SJSA1 (cell line): ENCODE measurements around the gene MOGAT2. TPM values are rescaled to one million over a fixed set of nuclear protein-coding genes. Genes with fewer than 3 reads are reported as not detected.
"Not testable (repeated sequence)": the region's sequence is repeated elsewhere in the genome, so short reads cannot be mapped to it uniquely, and the experiment has no call there.

Source experiments
- DNase-seq, 2 experiments: peaks; one replicate each; pipeline ENCODE4 v3.0.0-alpha.2; 2015 to 2020; ENCODE audit warnings: low spot score in 2 of 2, low read depth in 1 of 2
- H3K27ac ChIP-seq: fragments of 250-450 bp; sonication (Bioruptor Pico); 2 replicates; pipeline ENCODE4 v1.5.1; 2020; ENCODE audit warnings: mild to moderate bottlenecking, moderate library complexity
- H3K27me3 ChIP-seq: fragments of 250-450 bp; sonication (Bioruptor Pico); replicated peaks from 2 replicates; pipeline ENCODE4 v1.5.1; 2020; ENCODE audit warnings: mild to moderate bottlenecking, moderate library complexity
- H3K36me3 ChIP-seq: fragments of 250-450 bp; sonication (Bioruptor Pico); 2 replicates; pipeline ENCODE4 v1.5.1; 2020; ENCODE audit warnings: mild to moderate bottlenecking
- H3K4me1 ChIP-seq: fragments of 250-450 bp; sonication (Bioruptor Pico); replicated peaks from 2 replicates; pipeline ENCODE4 v1.6.1; 2021; ENCODE audit warnings: mild to moderate bottlenecking
- H3K4me3 ChIP-seq: fragments of 250-450 bp; sonication (Bioruptor Pico); 2 replicates; pipeline ENCODE4 v1.5.1; 2020; ENCODE audit warnings: mild to moderate bottlenecking
- H3K9me3 ChIP-seq: fragments of 250-450 bp; sonication (Bioruptor Pico); replicated peaks from 2 replicates; pipeline ENCODE4 v1.5.1; 2020; ENCODE audit warnings: mild to moderate bottlenecking
- total RNA-seq: library from RNA; depleted of rRNA; stranded (reverse); fragments of >200 nt; shearing (Covaris generic); gene quantifications from 2 replicates; pipeline ENCODE4 v1.2.3, GENCODE V29; 2014

MOGAT2 gene
- total RNA-seq, 1 experiment from 2014 or later, result not detected

DNA sequence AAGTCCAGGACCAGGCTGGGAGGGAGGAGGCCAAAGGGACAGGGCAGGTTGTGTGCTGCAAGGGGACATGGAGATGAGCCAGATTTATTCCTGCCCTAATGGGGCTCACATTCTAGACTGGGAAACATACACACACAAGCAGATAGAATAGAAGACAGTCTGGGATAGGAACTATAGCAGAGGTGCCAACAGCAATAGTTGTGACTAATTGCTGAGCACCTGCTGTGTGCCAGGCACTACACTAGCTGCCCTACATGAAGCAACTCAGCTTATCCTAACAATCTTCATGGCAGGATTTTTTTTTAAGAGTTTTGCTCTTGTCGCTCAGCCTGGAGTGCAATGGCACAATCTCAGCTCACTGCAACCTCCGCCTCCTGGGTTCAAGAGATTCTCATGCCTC lies 11.4 kb downstream of the MOGAT2 start:
- Histone ChIP-seq H3K36me3 (no peaks in the 10 kb centered on the region), H3K4me1 (no peaks in the 10 kb centered on the region), H3K9me3 (no peaks in the 10 kb centered on the region), H3K27me3 (no peaks in the 10 kb centered on the region), H3K4me3 (no peak overlapping the region), H3K27ac (no peak overlapping the region)
- no peak for DNase-seq

DNA sequence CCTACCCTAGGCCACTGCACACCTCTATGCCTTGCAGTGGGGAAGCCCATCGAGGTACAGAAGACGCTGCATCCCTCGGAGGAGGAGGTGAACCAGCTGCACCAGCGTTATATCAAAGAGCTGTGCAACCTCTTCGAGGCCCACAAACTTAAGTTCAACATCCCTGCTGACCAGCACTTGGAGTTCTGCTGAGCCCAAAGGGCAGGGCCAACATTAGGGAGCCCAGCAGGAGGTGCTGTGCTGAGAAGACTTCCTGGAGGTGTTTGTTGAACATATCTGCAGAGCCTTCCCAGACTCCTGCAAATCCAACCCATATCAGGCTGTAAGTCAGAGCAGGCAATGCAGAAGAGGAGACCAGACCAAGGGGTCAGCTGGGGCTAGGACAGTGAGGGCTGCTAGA lies 13.5 kb downstream of the MOGAT2 start:
- no peaks in the 10 kb centered on the region for H3K27me3 ChIP-seq

DNA sequence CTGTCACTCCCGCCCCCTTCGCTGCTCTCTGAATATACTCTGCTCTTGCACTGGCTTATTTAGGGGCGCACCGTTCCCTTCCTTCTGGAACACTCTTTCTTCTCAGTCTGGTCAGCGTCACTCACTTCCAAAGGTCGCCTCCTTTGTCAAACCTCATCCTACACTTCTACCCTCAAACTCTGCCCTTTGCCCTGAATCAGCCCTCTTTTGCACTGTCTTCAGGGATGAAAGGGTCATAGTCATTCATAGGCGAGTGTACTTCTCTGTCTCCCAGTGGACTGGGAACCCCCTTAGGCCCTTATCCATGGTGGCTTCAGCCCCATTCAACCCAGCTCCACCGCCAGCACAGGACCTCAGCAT lies 15.4 kb downstream of the MOGAT2 start:
- H3K27ac ChIP-seq, result no peak overlapping the region
- no peaks in the 10 kb centered on the region for H3K27me3 ChIP-seq
- no peaks in the 10 kb centered on the region for H3K36me3 ChIP-seq
- H3K9me3 ChIP-seq, result no peaks in the 10 kb centered on the region
- no peak overlapping the region for H3K4me3 ChIP-seq
- no peak for DNase-seq
- no peaks in the 10 kb centered on the region for H3K4me1 ChIP-seq

More for the DNA sequence above, 13.5 kb downstream of the MOGAT2 start:
- DNase-seq, result no peak
- no peaks in the 10 kb centered on the region for H3K36me3 ChIP-seq
- no peak overlapping the region for H3K4me3 ChIP-seq
- no peak overlapping the region for H3K27ac ChIP-seq
- no peaks in the 10 kb centered on the region for H3K9me3 ChIP-seq
- H3K4me1 ChIP-seq, result no peaks in the 10 kb centered on the region

DNA sequence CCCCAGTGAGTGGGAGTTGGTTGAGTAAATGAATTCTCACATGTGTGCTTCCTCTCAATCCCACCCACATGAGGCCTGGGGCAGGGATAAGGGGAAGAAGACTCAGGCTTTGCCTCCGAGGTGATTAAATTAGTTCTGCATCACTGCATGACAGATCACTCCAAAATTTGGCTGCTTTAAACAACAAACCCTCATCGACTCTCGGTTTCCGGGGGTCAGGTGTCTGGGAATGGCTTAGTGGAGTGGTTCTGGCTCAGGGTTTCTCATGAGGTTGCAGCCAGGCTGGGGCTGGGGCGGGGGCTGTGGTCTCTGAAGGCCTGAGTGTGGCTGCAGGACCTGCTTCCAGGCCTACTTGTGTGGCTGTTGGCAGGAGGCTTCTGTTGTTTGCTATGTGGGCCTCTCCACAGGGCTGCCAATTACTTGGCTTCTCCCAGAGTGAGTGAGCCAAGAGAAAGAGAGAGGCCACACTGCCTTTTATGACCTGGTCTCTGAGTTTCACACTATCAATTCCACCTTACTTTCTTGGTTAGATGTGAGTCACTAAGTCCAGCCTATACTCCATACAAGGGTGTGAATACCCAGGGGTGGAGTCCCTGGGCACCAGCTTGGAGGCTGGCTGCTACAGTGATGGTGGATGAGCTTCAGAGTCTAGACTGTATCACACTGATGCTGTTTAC lies 15.9 kb downstream of the MOGAT2 start:
- Histone ChIP-seq H3K9me3 (no peaks in the 10 kb centered on the region), H3K27ac (no peak overlapping the region), H3K36me3 (no peaks in the 10 kb centered on the region), H3K4me1 (no peaks in the 10 kb centered on the region), H3K4me3 (no peak overlapping the region), H3K27me3 (no peaks in the 10 kb centered on the region)
- no peak for DNase-seq

DNA sequence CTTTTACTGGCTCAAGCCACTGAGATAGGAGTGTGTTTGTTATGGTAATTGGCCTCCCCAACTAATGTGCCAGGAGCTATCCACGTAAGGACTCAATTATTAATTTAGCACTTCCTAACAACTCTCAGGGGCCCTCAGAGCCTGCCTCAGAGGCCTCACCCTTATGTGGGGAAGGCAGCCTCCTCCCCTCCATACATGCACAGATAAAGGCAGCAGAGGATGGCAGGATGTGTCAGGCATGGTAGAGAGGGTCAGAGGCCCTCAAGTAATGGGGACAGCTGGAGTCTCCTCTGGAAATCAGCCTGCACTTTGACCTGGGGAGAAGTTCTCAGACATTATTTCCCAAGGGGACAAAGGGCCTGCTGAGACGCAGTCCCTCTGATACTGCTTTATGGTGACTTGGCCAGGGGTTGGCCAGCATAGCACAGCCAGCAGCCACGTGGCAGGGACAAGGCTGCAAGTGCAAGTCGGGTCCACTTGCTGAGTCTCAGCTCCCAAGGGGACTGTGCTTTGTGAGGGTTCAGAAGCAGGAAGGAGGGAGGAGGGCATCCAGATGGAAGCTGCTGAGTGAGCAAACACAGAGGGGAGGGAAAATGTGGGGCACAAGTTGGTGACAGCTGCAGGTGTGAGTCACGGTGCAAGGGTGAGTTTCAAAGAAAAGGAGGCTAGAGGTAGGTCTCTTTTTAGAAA lies 17.0 kb downstream of the MOGAT2 start:
- Histone ChIP-seq H3K4me3 (no peak overlapping the region), H3K27me3 (no peaks in the 10 kb centered on the region), H3K36me3 (no peaks in the 10 kb centered on the region), H3K27ac (no peak overlapping the region), H3K4me1 (no peaks in the 10 kb centered on the region), H3K9me3 (no peaks in the 10 kb centered on the region)
- no peak for DNase-seq

DNA sequence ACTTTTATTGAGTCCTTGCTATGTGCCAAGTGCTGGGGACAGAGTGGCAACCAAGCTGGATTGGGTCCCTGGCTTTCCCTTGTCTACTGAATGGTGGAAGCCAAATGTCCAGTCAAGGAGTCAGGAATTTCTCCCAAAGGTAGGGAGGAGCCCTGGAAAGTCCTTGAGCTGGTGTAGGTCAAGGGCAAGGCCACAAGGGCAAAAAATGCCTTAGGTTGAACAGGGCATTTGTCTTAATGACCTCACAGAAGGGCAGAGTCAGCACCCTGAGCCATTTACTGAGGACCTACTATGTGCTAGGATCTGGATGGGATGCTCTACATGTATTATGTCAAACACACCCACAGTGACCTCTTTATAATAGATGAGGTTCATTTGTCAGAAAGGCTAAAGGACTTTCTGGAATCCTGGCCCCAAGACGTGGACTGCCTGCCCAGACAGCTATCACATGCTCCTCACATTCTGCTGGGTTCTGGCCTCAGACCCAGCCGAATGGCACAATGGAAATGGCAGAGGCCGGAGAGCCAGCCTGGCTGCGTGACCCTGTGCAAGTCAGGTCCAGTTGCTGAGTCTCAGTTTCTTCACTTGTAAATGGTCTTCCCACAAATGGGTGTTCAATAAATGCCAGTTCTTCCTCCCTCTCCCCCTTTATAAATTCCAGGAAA lies 17.7 kb downstream of the MOGAT2 start:
- H3K27me3 ChIP-seq, result no peaks in the 10 kb centered on the region

DNA sequence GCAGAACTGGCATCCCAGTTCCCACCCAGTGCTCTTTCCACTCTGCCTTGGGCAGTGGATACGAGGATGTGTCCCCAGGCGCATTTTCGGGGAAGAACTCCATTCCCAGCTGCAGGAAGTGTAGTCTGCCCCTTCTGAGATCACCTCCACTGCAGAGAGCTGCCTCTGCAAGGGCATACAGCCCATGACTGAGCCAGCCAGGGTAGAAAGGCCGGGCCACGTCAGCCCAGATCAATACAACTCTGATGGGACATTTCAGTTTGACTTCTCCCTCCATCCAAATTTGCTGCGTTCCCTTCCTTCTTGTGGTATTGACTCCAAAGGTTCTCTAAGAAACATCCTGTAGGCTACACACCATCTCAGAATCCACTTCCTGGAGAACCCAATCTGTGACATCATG lies 19.7 kb downstream of the MOGAT2 start:
- H3K36me3 ChIP-seq, result no peaks in the 10 kb centered on the region
- H3K4me1 ChIP-seq, result no peaks in the 10 kb centered on the region
- H3K27me3 ChIP-seq, result no peaks in the 10 kb centered on the region
- no peak overlapping the region for H3K4me3 ChIP-seq
- H3K9me3 ChIP-seq, result no peaks in the 10 kb centered on the region
- DNase-seq, result no peak
- no peak overlapping the region for H3K27ac ChIP-seq

More for the DNA sequence above, 17.7 kb downstream of the MOGAT2 start:
- DNase-seq, result no peak
- Histone ChIP-seq H3K4me3 (no peak overlapping the region), H3K27ac (no peak overlapping the region), H3K9me3 (no peaks in the 10 kb centered on the region), H3K4me1 (no peaks in the 10 kb centered on the region), H3K36me3 (no peaks in the 10 kb centered on the region)

DNA sequence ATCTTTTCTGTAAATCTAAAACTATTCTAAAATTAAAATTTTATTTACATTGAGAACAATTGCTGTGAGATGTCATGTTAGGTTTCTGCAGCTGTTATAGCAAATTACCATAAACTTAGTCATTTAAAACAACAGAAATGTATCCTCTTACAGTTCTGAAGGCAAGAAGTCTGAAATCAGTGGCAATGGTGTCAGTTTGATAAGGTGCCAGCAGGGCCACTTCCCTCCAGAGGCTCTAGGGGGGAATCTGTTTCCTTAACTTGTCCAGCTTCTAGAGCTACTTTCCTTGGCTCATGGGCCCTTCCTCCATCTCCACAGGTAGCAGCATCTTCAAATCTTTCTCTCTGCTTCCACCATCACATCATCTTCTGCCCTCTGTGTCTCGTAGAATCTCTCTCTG lies 23.0 kb downstream of the MOGAT2 start:
- no peak for DNase-seq
- H3K9me3 ChIP-seq, result no peaks in the 10 kb centered on the region
- no peak overlapping the region for H3K27ac ChIP-seq
- H3K36me3 ChIP-seq, result no peaks in the 10 kb centered on the region
- H3K4me3 ChIP-seq, result no peak overlapping the region
- no peaks in the 10 kb centered on the region for H3K27me3 ChIP-seq
- H3K4me1 ChIP-seq, result no peaks in the 10 kb centered on the region

DNA sequence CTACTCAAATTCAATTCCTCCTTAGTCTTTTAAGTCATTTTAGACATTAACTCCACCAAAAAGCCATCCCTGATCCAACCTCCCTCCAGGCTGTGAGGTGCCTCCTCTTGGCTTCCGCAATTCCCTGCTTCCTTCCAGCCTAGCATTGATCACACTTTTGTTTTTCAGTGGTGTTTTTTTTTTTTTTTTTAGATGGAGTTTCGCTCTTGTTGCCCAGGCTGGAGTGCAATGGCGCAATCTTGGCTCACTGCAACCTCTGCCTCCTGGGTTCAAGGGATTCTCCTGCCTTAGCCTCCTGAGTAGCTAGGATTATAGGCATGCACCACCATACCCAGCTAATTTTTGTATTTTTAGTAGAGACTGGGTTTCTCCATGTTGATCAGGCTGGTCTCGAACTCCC lies 25.5 kb downstream of the MOGAT2 start:
- not testable (repeated sequence) for DNase-seq, H3K27me3 ChIP-seq, H3K36me3 ChIP-seq, H3K9me3 ChIP-seq, H3K4me3 ChIP-seq, H3K4me1 ChIP-seq, H3K27ac ChIP-seq

DNA sequence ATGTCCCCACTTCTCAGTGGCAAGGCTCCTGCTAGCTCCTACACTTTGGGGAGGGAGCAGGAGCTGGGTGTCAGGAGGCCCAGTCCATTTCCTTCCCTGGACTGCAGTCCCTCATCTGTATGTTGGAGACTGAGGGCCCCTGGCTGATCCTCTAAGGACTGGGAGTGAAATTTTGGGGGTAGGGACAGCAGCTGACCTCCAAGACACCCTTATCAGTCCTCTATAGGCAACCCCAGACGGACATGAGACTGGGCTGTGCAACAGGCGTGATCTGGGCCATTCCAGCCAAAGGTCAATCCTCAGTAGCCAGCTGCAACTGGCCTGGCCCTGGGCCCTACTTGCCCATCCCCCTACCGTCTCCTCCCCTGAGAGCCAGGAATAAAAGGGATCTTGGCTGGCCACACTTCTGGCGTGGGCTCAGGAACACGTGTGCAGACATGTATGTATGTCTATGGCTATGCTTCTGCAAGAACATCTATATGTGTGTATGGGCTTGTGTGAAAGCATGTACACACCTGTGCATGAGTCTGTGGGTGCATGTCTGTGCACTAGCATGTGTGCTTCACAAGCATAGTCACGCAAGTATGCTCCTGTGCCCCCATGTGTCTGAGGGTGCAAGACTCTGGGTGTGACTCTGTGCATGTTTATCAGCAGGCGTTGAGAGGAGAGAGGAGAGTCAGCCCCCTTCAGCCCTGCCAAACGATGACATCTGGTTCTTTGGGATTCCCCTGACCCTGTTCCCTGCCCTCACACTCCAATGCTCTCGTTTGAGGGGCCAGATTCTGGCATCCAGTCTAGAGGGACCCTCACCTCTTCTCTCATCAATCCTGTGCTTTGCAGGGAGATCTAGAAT lies 26.3 kb downstream of the MOGAT2 start:
- Histone ChIP-seq H3K27me3 (no peaks in the 10 kb centered on the region), H3K9me3 (no peaks in the 10 kb centered on the region), H3K4me3 (no peak overlapping the region), H3K36me3 (no peaks in the 10 kb centered on the region), H3K4me1 (no peaks in the 10 kb centered on the region), H3K27ac (no peak overlapping the region)
- DNase-seq, result no peak

DNA sequence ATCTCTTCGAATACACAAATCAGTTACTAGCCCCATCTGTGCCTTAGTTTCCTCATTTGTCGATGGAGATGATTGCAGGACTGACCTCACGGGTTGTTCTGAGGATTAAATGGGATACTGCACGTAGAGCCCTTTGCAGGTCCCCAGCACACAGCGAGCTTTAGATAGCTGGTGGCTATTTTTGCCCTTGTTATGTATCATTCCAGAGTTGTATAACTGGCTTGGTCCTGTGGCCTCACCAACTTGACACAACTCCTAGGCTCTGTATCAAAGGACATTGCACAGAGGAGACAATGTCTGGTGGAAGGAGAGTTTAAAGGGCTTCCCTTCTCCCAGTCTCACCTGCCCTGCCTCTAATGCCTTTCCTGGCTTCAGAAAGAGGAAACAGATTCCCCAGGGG lies 28.2 kb downstream of the MOGAT2 start:
- DNase-seq, result no peak
- H3K36me3 ChIP-seq, result no peaks in the 10 kb centered on the region
- no peaks in the 10 kb centered on the region for H3K4me1 ChIP-seq
- no peak overlapping the region for H3K4me3 ChIP-seq
- H3K27me3 ChIP-seq, result no peaks in the 10 kb centered on the region
- H3K9me3 ChIP-seq, result no peaks in the 10 kb centered on the region
- no peak overlapping the region for H3K27ac ChIP-seq

DNA sequence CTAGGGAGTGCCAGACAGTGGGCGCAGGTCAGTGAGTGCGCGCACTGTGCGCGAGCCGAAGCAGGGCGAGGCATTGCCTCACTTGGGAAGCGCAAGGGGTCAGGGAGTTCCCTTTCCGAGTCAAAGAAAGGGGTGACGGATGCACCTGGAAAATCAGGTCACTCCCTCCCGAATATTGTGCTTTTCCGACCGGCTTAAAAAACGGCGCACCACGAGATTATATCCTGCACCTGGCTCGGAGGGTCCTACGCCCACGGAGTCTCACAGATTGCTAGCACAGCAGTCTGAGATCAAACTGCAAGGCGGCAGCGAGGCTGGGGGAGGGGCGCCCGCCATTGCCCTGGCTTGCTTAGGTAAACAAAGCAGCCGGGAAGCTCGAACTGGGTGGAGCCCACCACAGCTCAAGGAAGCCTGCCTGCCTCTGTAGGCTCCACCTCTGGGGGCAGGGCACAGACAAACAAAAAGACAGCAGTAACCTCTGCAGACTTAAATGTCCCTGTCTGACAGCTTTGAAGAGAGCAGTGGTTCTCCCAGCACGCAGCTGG lies 31.2 kb downstream of the MOGAT2 start:
- DNase-seq, H3K27me3 ChIP-seq, H3K27ac ChIP-seq: not testable (repeated sequence)

DNA sequence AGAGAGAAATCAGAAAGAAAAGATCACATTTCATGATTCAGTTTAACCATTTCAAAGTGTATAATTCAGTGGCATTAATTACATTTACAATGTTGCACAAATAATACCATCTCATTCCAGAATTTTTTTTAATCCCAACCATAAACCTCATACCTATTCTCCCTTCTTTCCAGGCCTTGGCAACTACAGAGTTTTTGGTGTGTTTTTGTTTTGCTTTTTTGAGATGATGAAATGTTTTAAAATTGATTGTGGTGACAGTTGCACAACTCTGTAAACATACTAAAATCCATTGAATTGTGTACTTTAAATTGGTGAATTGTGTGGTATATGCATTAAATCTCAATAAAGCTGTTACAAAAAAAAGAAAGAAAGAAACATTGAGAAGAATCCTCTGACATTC lies 37.3 kb downstream of the MOGAT2 start:
- not testable (repeated sequence) for H3K27ac ChIP-seq, H3K4me1 ChIP-seq, H3K36me3 ChIP-seq, H3K27me3 ChIP-seq, DNase-seq, H3K9me3 ChIP-seq, H3K4me3 ChIP-seq

More for the DNA sequence above, 31.2 kb downstream of the MOGAT2 start:
- H3K4me3 ChIP-seq, H3K9me3 ChIP-seq, H3K4me1 ChIP-seq, H3K36me3 ChIP-seq: not testable (repeated sequence)
